Testis (tissue), 2 donors: ENCODE results near the gene TTC22.

Source experiments
- CTCF ChIP-seq, 3 experiments: fragments of 450-650 bp in 2 of 3; fragments of 200-600 bp in 1 of 3; sonication (generic) in 1 of 3; IDR thresholded peaks; one replicate each; pipeline ENCODE4 v1.5.1; 2016 to 2019; ENCODE audit warnings: antibody characterized with exemption in 3 of 3, mild to moderate bottlenecking in 2 of 3, moderate library complexity in 1 of 3
- POLR2A ChIP-seq: fragments of 450-650 bp; IDR thresholded peaks from one replicate; pipeline ENCODE4 v1.6.1; 2017; ENCODE audit warnings: antibody characterized with exemption, mild to moderate bottlenecking, moderate library complexity

- TF ChIP-seq CTCF (IDR thresholded peaks at IDR 0.05) (no peak), POLR2A (no peak)
Measured at GRCh38 chr1:54787604-54788003, 13.5 kb downstream of the TTC22 start.
